RWPE1 (cell line): Measurements from ENCODE around the gene ZDHHC22.

Experiments used
- CTCF ChIA-PET: fragments of 350-600 bp; sonication (Branson Sonifier 250); formaldehyde crosslinking; extraction: SDS; loops from one replicate; lab custom pipeline; 2021; lab: Yijun Ruan, JAX
- POLR2A ChIA-PET: fragments of 400-600 bp; formaldehyde crosslinking; extraction: SDS; loops from one replicate; lab custom pipeline; 2020; ENCODE audit warnings: antibody characterized with exemption; ENCODE audit not compliant: low non-redundant PET; lab: Yijun Ruan, JAX
- DNase-seq: peaks from one replicate; pipeline ENCODE4 v3.0.0; 2012; ENCODE audit warnings: low spot score
- H3K27ac ChIP-seq: fragments of 450-650 bp; 2 replicates; pipeline ENCODE4 v1.5.1; 2017
- CTCF ChIP-seq: fragments of 450-650 bp; conservative IDR thresholded peaks from 2 replicates; pipeline ENCODE4 v1.5.1; 2017; ENCODE audit warnings: low read depth, mild to moderate bottlenecking

The ZDHHC22 gene

GRCh38 chr14:77141214-77142004, at the start of gene ZDHHC22:
ZDHHC22 (minus strand) TSS chr14:77141791; CDS start chr14:77139738, 2,053 bp downstream.
- ChIA-PET CTCF (interaction anchor here (0.6 to 2.1 kb wide), 3 partner anchors 11 to 62 kb away, joined by 3 to 6 read pairs (median 6); no protein-coding TSS in a partner anchor), POLR2A (interaction anchor here (0.5 kb wide), 1 partner anchor 32 kb away, joined by 3 read pairs; no protein-coding TSS in a partner anchor)
- no peak for DNase-seq
- TF ChIP-seq CTCF, result peak; percentile 28
- no peak within 1 kb of the TSS for H3K27ac ChIP-seq

DNA sequence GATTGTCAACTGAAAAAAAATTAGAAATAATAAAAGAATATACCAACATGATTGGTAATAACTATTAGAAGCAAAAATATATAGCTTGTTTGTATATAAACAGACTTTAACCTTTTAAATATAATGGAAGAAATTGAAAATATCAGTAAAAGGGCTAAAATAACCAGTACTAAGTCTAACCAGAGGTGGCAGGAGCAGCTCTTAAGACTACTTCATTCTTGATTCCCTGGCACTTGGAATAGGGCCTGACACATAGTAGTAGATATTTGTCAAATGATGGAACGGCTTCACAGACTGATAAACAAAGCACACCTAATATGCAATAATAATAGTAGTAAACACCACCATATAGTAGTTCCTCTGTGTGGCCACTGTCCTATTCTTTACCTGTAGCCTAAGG, 49.4 kb upstream of the ZDHHC22 start:
- CTCF ChIA-PET, result no interaction called here
- no peak for TF ChIP-seq CTCF
- POLR2A ChIA-PET, result no interaction called here
- H3K27ac ChIP-seq, result no peak overlapping the region
- DNase-seq, result no peak

DNA sequence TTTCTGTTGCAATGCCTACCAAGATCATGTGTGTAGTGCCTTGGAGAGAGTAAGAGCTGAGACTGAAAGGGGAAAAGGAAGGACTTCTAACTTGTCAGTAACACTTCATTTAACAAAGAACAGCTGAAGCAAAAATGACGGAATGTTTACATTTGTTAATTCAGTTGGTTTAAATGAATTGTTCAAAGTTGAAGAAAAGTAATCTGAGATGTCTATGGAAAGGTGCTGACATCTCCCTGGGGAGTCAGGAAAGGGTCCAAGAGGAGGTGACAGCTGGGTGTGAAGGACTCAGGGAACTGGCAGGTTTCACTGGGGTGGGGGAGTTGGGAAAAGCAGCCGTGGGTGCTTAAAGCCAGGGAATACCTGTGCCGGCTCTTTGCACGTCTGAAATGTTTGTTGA, 47.9 kb upstream of the ZDHHC22 start:
- ChIA-PET POLR2A (no interaction called here), CTCF (no interaction called here)
- H3K27ac ChIP-seq, result no peak overlapping the region
- no peak for DNase-seq
- no peak for TF ChIP-seq CTCF

GRCh38 chr14:77187649-77188012, 46.0 kb upstream of the ZDHHC22 start:
- TF ChIP-seq CTCF, result no peak
- no peak for DNase-seq
- ChIA-PET POLR2A (no interaction called here), CTCF (interaction anchor here (1.0 kb wide), 1 partner anchor 103 kb away, joined by 3 read pairs; no protein-coding TSS in a partner anchor)
- peak overlapping the region; percentile 59 for H3K27ac ChIP-seq

- ChIA-PET POLR2A (no interaction called here), CTCF (interaction anchor here (0.6 to 1.2 kb wide), 3 partner anchors 20 to 35 kb away, joined by 3 to 4 read pairs (median 4); no protein-coding TSS in a partner anchor)
- no peak for TF ChIP-seq CTCF
- H3K27ac ChIP-seq, result peak overlapping the region; percentile 59
- DNase-seq, result peak; percentile 46
Measured at GRCh38 chr14:77186911-77187648, 45.5 kb upstream of the ZDHHC22 start.

GRCh38 chr14:77185093-77185465, 43.5 kb upstream of the ZDHHC22 start:
- no peak for TF ChIP-seq CTCF
- POLR2A ChIA-PET, result no interaction called here
- CTCF ChIA-PET, result interaction anchor here (0.7 kb wide), 1 partner anchor 28 kb away, joined by 4 read pairs; no protein-coding TSS in a partner anchor
- H3K27ac ChIP-seq, result peak overlapping the region; percentile 16; the same call in 1 of the 2 replicates
- no peak for DNase-seq
